ENCODE data around the gene AFF3.
A peak's percentile ranks its signal among the peaks of the same experiment; 100 is the strongest.

Gene AFF3

GRCh38 chr2:99918389-99918788 is 224.0 kb downstream of the AFF3 start:
- no peak for DNase-seq

GRCh38 chr2:99915108-99915675 is 227.2 kb downstream of the AFF3 start:
- no peak for DNase-seq

GRCh38 chr2:99911736-99912135 is 230.7 kb downstream of the AFF3 start:
- DNase-seq: no peak

GRCh38 chr2:99910902-99911301 is 231.5 kb downstream of the AFF3 start:
- DNase-seq: peak; percentile 4

- DNase-seq: no peak
Observed at GRCh38 chr2:99905636-99906035, 236.8 kb downstream of the AFF3 start.

DNA sequence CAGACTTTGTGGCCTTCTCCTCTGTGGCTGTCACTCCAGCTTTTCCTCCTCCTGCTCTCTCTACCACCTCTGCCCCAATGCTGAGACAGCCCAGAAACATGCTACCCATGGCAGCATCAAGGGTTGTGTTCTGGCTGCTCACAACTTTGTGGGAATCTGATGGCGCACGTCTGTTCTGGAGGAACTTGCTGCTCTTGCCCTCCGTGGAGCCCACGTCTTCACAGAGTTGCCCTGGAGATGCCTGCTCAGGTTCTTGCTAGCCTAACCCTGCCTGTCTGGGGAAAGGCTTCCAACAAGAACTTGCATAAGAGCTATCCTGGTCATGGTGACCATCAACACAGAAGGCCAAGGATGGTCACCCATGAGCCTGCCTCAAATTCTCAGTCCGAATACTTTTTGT is 237.4 kb downstream of the AFF3 start:
- no peak for DNase-seq

GRCh38 chr2:99903981-99904380 is 238.4 kb downstream of the AFF3 start:
- no peak for DNase-seq

DNA sequence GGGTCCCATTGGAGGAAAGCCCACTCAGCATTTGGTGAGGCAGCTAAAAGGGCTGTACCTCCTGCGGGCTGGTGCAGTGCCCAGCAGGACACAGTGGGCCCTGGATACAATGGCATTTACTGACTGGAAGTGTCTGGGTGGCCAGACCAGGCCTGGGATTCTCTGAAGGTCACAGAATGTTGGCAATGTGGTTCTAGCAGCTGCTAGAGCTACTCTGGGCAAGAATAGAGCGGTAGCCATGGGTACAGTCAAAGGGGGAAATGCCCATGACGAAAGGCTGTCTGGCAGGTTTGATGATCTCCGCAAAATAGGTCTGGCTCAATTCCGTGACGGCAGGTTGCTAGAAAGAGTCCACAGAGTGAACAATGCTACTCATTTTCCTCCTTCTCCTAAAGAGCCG is 241.8 kb downstream of the AFF3 start:
- no peak for DNase-seq

- DNase-seq: no peak
Observed at GRCh38 chr2:99899882-99900281, 242.5 kb downstream of the AFF3 start.

GRCh38 chr2:99899058-99899855 is 243.1 kb downstream of the AFF3 start:
- DNase-seq: no peak

- DNase-seq: no peak
Observed at GRCh38 chr2:99898336-99899048, 243.9 kb downstream of the AFF3 start.

DNA sequence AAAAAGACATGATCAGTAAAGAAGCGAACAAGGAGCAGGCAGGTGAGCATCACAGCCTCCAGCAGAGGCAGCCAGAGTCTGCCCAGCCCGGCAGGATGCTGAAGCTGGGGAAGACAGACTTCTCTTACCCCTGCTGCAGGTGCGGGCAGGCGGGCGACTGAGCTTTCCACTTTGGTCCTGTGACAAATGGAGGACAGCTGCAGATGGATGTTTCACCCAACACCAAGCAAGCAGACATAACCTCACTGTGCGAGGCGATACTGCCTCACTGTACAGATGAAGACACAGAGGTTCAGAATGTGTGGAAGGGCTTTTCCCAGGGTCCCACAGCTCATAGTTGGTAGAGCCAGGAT is 251.0 kb downstream of the AFF3 start:
- DNase-seq: no peak

DNA sequence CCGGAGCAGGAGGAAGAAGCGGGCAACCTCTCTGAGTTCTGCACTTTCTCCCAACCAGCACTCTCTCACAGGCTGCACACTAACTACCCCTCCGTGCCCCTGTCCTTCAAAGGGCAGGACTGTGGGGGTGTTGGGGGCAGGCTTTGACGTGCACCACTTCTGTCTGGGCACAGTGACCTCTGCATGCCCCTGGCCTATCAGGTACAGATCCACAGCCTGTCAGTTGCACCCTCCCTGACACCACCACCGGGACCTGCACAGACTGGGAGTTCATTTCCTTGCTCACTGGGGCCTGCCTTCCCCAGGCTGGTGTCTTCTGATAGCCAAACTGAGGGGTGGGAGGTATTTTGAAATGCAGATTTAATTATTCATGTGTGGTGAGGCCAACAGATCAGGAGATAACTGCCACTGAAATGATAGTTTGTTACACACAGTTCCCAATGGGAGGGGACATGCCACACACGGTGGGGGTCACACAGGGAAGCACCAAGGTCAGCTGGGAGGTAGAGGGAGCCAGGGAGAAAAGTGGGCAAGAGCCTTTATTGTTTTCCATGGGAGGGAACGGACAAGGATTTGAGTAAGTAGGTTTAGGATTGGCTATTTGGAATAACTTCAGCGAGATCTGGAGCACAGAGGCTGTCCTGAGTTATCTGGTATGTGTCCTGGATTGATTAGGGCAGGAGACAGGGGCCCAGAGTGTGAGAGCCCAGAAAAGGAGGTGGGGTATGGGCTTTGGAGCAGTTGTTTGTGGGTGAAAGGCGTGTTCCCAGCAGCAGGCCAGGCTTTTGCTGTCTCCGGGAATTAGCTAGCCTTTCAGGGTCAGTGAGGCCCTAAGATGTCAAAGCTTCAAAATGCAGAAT is 251.6 kb downstream of the AFF3 start:
- DNase-seq: no peak

GRCh38 chr2:99888617-99889016 is 253.8 kb downstream of the AFF3 start:
- no peak for DNase-seq

DNA sequence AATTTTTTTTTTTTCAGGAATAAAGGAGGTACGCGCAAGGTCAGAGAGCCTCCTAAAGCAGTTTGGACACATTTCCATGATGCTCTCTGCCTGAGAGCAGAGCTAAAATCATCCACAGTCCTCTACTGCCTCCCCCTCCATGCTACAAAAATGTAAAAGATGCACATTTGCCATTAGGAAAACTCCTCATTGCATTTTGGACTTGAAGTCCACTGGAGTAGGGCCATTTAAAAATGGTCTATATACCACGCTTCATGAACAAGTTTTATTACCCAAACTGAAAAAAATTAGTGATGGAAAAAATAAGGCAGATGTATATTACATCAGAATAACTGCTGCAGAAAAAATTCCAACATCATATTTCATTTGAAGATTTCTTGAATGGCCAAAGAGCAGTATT is 256.0 kb downstream of the AFF3 start:
- no peak for DNase-seq

DNA sequence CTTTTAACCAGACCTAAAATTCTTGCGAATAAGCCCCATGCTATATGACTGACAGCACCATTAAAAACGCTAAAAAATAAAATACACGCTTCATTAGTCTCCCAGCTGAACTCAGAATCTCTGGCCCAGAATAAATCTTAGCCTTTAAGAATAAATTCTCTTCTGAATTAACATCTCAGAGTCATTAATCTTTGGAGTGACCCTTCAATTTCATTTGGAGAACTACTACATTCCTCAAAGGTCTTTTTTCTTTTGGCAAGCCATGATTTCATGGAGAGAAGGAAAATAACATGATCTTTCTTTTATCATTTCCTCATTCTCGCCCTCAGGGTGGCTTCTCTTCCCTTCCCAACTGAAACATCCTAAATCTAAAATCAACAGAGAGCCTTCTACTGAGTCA is 259.0 kb downstream of the AFF3 start:
- peak; percentile 49 for DNase-seq

DNA sequence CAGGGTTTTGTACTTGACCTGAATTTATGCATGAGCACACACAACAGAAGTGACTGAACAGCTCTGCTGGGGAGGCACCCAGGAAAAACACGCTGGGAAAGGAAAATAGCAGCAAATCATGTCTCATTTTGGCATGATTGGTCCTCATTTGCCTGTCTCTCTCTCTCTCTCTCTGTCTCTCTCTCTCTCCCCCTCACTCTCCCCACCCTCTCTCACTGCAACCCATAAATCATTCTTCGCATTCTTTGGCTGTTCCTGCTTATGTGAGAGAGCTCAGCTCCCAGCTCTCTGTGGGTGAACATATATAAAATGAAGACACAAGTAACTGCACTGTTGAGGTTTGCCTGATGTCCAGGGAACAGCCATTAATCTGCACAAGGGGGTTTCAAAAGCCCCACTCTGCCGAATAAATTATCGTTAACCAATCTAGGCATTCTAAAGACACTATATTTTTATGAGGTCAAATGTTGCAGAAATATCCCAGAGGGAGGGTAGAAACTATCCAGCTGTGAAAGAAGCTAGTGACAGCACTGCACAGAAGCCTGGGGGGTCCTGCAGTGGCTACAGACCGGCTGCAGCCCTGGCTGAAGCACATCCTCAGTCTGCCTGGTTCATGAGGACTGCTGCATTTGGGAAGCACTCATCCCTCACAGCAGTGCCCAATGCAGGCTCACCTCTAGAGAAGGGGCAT is 260.3 kb downstream of the AFF3 start:
- peak; percentile 98 for DNase-seq

DNA sequence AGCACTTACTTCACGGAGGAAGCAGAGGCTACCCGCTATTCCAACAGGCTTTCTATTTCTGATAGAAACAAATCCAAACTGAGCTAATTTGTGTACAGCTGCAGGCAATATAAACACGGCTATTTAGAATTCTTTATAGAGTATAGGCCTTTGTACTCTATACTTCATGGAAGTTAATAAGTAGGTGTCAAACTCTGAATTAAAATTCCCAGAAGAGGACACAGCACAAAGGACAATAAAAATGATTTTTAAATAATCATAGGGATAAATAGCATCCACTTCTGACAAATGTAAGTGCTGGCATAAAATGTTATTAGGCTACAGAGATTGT is 261.5 kb downstream of the AFF3 start:
- no peak for DNase-seq

- peak; percentile 89 for DNase-seq
Observed at GRCh38 chr2:99880148-99880963, 262.0 kb downstream of the AFF3 start.

- DNase-seq: no peak
Observed at GRCh38 chr2:99879481-99879880, 262.9 kb downstream of the AFF3 start.

- DNase-seq: peak; percentile 70
Observed at GRCh38 chr2:99878581-99879350, 263.6 kb downstream of the AFF3 start.
